Measurements from ENCODE around the gene ITCH.

DNA sequence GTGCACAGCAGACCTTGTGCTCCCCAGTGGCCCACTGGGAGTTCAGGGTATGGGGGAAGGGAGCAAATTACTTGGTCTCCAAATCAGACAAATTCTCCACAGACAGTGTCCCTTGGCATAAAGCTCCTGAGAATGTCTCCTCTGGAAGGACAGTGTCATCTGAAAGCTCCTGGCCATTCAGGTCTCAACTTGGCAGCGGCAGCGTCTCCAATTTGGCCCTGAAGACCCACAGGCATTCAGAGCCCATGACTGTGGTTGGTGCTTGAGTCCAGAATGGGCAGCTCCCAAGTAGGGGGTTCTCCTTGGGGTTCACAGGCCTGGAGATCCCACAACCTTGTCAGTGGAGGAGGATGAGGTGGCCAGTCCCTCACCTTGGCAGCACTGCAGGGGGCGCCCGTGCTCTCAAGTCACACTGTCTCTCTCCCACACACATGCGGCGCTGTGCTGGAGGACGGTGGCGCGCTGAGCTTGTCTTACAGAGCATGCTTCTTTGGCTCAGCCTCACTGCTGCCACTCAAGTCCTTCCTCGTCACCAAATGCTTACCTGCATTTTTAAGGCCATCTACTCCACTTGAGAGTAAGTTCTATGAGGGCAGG is 173.8 kb downstream of the ITCH start:
- TF ChIP-seq MAX (IDR thresholded peaks at IDR 0.05; ENCODE audit: insufficient read depth, insufficient read length) (no peak), POLR2AphosphoS5 (IDR thresholded peaks at IDR 0.05; ENCODE audit: insufficient read depth, low read depth, low read length) (no peak), EZH2 (IDR thresholded peaks at IDR 0.05; ENCODE audit: borderline replicate concordance, low read depth, low read length, severe bottlenecking) (no peak), MYC (IDR thresholded peaks at IDR 0.05; ENCODE audit: low read depth, low read length) (no peak), POLR2A (IDR thresholded peaks at IDR 0.05; ENCODE audit: low read depth, low read length) (no peak), JUN (IDR thresholded peaks at IDR 0.05; ENCODE audit: borderline replicate concordance, insufficient read depth, insufficient read length, low read depth) (no peak)
- TF ChIP-seq, protein P1, sequence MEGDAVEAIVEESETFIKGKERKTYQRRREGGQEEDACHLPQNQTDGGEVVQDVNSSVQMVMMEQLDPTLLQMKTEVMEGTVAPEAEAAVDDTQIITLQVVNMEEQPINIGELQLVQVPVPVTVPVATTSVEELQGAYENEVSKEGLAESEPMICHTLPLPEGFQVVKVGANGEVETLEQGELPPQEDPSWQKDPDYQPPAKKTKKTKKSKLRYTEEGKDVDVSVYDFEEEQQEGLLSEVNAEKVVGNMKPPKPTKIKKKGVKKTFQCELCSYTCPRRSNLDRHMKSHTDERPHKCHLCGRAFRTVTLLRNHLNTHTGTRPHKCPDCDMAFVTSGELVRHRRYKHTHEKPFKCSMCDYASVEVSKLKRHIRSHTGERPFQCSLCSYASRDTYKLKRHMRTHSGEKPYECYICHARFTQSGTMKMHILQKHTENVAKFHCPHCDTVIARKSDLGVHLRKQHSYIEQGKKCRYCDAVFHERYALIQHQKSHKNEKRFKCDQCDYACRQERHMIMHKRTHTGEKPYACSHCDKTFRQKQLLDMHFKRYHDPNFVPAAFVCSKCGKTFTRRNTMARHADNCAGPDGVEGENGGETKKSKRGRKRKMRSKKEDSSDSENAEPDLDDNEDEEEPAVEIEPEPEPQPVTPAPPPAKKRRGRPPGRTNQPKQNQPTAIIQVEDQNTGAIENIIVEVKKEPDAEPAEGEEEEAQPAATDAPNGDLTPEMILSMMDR (IDR thresholded peaks at IDR 0.05; ENCODE audit: extremely low read depth in 1 of 2, insufficient read depth in 1 of 2, low read depth in 1 of 2, low read length in 2 of 2), result peak; percentile 43 to 57

Measured in endothelial cell of umbilical vein (primary cell).